ENCODE results near the gene TMEM184A. TPM values are rescaled to one million over a fixed set of nuclear protein-coding genes. Genes with fewer than 3 reads are reported as not detected.

The TMEM184A gene
- total and polyA plus RNA-seq, 2 of the 8 experiments (the other 6 are each of a cell fraction or from before 2014, with no cell fraction given): 1.8 to 2.1 TPM

DNA sequence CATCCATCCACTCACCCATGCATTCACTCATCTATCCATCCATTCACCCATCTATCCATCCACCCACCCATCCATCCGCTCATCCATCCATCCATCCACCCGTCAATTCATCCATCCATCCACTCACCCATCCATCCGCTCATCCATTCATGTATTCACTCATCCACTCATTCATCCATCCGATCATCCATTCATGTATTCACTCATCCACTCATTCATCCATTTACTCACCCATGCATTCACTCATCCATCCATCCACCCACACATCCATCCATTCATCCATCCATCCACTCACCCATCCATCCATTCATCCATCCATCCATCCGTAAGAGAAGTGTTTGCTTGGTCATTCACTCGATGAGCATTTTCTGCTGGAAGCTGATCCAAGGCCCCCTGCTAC lies 22.5 kb upstream of the TMEM184A start (continued):
- TF ChIP-seq, protein P1, sequence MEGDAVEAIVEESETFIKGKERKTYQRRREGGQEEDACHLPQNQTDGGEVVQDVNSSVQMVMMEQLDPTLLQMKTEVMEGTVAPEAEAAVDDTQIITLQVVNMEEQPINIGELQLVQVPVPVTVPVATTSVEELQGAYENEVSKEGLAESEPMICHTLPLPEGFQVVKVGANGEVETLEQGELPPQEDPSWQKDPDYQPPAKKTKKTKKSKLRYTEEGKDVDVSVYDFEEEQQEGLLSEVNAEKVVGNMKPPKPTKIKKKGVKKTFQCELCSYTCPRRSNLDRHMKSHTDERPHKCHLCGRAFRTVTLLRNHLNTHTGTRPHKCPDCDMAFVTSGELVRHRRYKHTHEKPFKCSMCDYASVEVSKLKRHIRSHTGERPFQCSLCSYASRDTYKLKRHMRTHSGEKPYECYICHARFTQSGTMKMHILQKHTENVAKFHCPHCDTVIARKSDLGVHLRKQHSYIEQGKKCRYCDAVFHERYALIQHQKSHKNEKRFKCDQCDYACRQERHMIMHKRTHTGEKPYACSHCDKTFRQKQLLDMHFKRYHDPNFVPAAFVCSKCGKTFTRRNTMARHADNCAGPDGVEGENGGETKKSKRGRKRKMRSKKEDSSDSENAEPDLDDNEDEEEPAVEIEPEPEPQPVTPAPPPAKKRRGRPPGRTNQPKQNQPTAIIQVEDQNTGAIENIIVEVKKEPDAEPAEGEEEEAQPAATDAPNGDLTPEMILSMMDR (IDR thresholded peaks at IDR 0.05; ENCODE audit: control extremely low read depth in 1 of 3, insufficient read depth in 1 of 3, low read depth in 1 of 3, low read length in 3 of 3): no peak
- no peak for TF ChIP-seq RXRA (IDR thresholded peaks at IDR 0.05; ENCODE audit: insufficient read depth, low read depth, low read length)
